GM21529 (cell line): ENCODE results near the gene VCX2.
"Not testable (repeated sequence)": the region's sequence is repeated elsewhere in the genome, so short reads cannot be mapped to it uniquely, and the experiment has no call there.

ENCODE experiments used
- ATAC-seq: cut with Tn5 transposase; IDR thresholded peaks from one replicate; pipeline ENCODE4 v1.9.1; 2021; ENCODE audit not compliant: unreplicated experiment

Gene VCX2

GRCh38 chrX:8171169-8171568 is at the start of gene VCX2:
Gene VCX2 (minus strand): TSS chrX:8171267. CDS start chrX:8170643, 624 bp downstream.
- ATAC-seq: not testable (repeated sequence)

DNA sequence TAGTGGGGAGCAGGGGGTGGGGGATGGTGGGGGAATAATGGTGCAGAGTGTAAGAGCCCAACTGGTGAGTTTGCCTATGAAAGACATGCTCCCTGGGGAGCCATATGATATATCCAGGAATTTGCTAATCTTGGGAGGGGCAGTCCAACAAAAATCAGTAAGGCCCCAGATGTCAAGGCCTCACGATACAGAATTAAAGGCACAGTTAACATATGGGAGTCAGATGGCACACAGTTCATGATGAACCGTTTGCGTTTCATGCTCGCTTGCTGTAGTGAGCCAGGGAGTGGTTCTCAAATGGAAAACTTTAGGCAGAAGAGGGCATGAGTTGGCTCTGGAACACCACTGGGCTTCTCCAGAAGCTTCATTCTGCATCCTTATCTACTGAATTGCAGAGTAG is 33.9 kb upstream of the VCX2 start:
- ATAC-seq: no peak

DNA sequence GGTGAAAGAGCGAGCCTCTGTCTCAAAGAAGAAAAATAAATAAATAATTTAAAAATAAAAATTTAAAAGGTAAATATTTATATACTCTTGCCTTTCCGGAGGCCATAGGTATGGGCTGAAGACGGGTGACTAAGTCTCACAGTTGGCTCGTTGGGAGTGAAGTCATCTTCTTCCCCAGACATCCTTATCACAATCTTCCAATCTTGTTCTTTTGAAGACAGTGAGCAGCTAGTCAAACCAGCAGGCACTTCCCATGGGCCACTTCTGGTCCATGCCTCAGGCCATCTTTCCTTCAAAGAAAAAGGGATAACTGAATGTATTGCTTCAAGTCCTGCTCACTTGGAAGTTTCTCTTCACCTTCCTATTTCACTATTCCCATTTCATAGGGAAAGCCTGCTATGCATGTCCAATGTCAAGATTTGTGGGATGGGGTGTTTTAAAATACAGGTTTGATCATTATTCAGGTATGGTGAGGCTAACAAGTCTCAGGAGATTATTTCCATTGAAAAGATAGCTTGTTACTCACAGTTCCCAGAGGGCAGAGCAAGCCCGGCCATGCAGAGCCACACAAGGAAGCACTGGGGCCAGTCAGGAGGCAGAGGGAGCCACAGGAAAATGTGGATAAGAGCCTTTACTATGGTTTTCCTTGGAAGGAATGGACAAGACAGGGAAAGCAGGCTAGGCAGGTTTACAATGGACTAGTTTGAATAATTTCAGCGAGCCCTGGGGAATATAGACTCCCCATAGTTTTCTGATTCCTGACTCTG is 33.3 kb upstream of the VCX2 start:
- no peak for ATAC-seq

GRCh38 chrX:8201896-8202331 is 30.8 kb upstream of the VCX2 start:
- ATAC-seq: no peak

DNA sequence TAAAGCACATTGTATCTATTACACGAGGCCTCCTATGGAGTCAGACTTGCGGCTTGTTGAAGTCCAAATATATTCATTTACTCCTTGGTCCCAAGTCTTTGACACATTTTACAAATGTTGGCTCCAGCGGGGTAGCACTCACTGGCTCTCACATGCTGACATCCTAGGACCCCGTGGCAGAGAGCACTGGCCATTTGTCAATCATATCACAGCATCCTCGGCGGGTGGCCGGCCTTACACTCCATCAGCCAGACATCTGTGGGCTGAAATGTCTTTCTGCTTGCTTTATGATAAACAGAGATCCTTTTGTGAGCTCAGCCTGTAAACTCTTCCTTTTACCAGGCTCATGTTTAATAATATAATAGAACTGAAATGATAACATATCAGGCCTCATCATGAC is 25.7 kb upstream of the VCX2 start:
- ATAC-seq: no peak

GRCh38 chrX:8194216-8194615 is 23.1 kb upstream of the VCX2 start:
- no peak for ATAC-seq

DNA sequence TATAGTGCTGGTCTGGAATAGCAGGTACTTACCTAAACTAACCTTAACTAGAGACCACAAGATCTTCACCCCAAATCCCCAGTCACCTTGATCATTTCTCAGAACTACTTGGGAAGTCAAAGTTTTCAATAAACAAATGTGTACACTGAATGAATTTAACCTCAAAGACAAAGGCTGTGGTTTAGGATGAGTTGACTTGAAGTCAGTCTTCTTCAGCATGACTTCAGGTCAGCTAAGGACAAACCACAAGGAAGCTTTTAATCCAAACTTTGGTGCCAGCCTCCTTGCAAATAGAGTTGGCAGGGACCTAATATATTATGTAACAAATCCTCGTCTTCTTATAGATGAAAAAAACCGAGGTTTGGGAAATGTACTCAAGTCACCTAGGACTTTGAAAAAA is 21.2 kb upstream of the VCX2 start:
- ATAC-seq: no peak

DNA sequence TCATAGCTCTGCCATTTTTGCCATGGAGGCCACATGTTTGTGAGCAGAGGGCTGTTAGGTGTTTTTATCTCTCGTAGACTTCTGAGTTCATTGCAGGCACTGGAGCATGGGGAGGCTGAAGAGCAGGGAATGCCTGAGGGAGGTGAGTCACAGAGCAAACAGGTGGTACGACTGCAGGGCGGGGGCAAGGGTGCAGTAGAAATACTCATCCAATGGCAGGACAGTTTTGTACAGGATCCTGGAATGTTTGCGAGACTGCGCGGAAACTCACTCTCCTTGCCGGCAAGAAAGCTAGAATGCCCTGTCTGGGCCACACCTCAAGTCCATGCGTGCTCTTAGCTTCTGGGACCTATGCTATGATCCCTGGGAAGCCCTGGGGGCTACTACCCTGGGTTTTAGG is 20.0 kb upstream of the VCX2 start:
- ATAC-seq: no peak

DNA sequence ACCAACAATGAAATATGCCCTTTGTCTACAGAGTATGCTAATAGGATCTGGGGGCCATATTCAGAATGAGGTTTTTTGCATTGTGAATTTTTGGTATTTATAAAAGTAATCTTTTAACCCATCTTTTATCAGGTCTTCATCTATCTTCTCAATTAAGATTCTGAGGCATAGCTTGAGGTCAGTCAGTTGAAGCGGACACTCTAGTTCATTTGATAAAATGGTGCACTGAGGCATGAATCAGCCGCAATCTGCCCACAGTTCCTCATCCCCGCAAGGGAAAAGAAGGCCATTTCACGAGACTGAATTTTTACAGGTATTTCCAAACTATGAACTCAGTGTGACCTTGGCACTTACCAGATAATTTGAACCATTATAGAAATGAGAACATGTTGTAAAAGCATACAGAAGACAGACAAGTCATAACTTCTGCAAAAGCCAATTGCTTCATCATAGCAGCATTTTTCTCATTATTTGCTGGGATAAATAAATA is 19.3 kb upstream of the VCX2 start:
- no peak for ATAC-seq

DNA sequence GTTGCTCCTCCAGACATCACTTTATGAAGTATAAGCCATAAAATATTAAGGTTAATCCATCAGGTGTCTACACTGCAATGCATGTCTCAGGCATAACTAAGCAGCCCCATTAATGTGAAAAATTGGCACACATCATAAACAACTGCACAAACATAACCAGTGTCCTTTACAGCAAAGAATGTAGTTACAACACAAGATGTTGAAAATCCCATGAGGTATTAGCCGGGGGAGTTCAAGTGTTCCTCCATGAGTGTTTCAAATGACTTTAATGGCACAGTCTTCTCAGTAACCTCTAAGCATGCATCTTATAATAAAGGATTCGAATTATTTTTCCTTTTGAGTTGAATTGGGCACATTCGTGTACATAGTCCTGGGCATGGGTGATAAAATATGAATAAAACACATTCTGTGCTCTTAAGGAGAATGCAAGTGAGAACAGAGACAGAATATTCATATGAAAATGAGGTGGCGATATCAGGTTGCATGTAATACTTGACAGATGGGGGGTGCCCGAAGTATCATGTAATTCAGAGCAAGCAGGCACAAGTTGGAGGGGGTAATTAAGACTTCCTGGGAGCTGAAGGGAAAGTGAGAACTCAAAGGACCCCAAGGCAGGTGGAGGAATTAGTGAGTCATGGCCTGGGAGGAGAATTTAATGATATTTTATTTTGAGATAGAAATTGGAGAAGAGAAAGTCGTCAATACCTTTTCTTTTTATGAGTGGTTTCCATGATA is 18.2 kb upstream of the VCX2 start:
- ATAC-seq: no peak

- no peak for ATAC-seq
Measured at GRCh38 chrX:8183346-8183745, 12.3 kb upstream of the VCX2 start.

- ATAC-seq: no peak
Measured at GRCh38 chrX:8179656-8180055, 8.6 kb upstream of the VCX2 start.

DNA sequence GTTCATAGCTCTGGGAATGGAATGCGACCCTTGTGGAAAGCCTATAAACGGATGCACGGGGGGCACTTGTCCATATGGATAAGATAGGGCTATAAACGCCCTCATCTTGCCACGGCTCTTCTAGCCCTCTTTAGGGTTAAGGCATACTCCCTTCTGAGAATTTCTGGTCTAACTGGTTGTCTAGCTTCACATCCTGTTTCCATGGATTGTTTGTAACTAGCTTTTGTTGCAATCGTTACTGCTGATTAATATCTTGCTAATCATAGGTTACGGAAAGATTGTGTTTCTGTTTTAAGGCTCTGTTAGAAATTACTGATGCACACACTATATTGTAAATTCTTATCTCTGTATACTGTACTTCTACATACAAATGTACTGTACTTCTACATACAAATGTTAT is 17.1 kb downstream of the VCX2 start:
- ATAC-seq: not testable (repeated sequence)

- no peak for ATAC-seq
Measured at GRCh38 chrX:8147226-8147625, 23.8 kb downstream of the VCX2 start.

GRCh38 chrX:8144925-8145324 is 26.1 kb downstream of the VCX2 start:
- ATAC-seq: no peak

DNA sequence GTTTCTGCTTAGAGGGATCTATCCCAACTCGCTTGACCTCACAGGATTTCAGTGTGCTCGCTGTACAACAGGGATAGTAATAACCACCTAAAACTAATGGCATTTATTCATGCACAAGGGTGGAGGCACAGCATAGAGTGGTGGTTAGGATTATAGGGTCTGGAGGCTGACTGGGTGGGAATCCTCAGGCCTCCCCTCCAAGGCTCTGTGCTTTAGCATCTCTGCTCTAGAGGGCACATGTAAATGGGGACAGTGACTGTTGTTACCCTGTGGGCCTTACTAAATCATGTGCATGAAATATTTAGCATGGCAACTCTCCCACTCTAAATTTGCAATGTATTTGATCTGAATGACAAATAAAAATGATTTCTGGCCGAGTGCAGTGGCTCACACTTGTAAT is 29.2 kb downstream of the VCX2 start:
- ATAC-seq: no peak

DNA sequence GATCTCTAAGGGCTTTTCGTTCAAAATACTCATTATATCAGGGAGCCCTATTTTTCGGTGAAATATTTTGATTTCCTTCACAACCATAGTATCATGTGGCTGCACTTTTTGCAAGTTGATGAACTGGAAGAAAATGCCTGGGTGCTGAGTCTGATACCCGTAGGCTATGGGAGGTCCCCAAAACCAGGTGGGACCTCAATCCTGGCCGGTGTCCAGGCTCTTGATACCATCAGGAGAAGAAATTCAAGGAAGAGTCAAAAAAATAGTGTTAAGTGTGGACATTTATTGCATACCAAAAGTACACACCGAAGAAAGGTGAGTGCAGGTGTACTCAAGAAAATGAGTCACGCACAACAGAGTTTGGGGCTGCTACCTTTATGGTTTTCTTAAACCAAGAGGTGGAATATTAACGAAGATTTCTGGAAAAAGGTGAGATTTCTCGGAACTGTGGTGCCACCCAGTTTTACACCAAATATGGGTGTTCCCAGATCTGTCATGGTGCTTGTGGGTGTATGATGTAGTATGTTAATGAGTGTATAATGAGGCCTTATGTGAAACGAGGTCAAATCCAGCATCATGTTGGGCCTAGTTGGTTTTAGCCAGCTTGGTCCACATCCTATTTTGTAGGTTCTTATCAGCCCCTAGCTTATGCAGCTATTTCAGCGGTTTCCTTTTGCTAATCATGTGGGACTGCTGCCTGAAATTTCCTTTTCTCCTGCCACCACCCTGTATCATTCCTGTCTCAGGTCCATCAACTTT is 29.9 kb downstream of the VCX2 start:
- no peak for ATAC-seq

DNA sequence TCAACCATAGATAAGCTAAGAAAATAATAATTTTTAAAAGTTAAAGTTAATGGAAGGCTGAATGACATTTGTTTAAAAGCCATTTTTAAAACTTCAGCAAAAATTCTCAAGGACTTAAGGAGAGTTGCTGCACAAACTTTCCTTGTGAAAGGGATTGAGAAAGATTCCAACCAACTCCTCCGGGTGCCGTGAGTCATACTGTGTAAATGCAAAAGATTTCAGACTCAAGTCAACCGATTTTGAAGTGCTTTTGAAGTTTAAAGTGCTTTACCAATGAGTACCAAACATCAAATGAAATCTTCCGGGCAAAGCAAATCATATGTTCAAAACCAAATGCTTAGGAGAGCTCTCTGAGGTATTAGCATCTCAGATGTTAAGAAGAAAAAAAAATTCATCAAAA is 31.4 kb downstream of the VCX2 start:
- no peak for ATAC-seq

DNA sequence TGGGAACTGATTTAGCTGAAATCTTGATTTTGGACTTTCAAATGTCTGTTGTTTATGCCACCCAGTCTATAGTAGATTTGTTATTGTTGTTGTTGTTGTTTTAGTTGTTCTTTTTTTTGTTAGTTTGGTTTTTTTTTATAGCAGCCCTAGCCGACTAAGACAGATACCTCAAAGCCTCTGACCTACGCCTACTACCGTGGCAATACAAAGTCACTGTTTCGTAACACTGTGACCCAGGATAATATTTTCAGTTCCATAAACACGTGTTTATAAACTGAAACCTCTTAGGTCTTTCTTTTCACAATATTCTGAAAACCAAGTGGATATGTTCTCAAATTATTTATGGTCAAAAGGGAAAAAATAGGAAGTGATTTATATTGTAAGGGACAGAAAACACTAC is 32.8 kb downstream of the VCX2 start:
- ATAC-seq: no peak

DNA sequence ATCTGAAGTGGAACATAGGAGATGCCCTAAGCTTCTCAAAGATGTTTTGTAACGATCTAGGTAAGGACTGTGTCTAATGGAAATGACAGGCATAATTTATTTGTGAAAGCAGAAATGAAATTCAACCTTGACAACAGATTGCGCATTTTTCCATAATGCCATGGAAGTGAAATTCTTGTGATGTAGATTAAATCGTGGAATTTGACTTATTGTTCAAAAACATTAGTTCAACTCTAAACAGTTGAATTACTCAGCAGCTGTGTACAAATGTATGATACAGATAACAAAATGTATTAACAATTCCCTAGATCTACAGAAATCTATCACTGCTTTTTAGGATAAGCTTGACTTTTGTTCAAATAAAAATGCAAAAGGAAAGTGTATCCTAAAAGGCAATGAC is 44.4 kb downstream of the VCX2 start:
- ATAC-seq: no peak

- no peak for ATAC-seq
Measured at GRCh38 chrX:8126092-8126491, 45.0 kb downstream of the VCX2 start.

DNA sequence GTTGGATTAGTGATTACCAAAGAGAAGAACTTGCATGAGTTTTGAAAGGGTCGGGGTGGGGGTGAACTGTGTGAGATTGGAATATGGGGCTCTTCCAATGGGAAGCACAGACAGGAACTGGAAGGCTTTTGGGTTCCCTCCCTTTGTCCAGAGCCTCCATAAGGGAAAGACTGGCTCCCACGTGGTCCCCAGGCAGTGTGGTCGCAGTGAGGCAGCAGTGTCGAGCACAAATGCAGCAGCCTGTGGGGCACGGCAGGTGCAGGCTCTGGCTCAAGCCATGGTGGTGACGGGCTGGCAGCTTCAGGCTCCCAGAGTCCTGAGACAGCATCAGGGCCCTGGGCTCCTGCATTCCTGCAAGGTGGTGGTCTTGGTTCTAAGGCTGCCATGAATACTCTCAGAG is 45.5 kb downstream of the VCX2 start:
- no peak for ATAC-seq
